Activated naive CD8-positive, alpha-beta T cell (primary cell): ENCODE results near the gene ZNF652.
"Not testable (repeated sequence)": the region's sequence is repeated elsewhere in the genome, so short reads cannot be mapped to it uniquely, and the experiment has no call there.

Source experiments
- H3K27ac Mint-ChIP-seq: one replicate; pipeline ENCODE4 v1.8.0; 2021; ENCODE audit warnings: mixed read lengths
- H3K27me3 Mint-ChIP-seq: one replicate; pipeline ENCODE4 v1.8.0; 2021; ENCODE audit warnings: mixed read lengths
- H3K36me3 Mint-ChIP-seq: one replicate; pipeline ENCODE4 v1.8.0; 2021; ENCODE audit warnings: mixed read lengths
- H3K4me1 Mint-ChIP-seq: one replicate; pipeline ENCODE4 v1.8.0; 2021; ENCODE audit warnings: low read depth, mixed read lengths
- H3K4me3 Mint-ChIP-seq: one replicate; pipeline ENCODE4 v1.8.0; 2021; ENCODE audit warnings: mild to moderate bottlenecking, mixed read lengths
- H3K9me3 Mint-ChIP-seq: one replicate; pipeline ENCODE4 v1.8.0; 2021; ENCODE audit warnings: low read depth, mixed read lengths

Gene ZNF652

DNA sequence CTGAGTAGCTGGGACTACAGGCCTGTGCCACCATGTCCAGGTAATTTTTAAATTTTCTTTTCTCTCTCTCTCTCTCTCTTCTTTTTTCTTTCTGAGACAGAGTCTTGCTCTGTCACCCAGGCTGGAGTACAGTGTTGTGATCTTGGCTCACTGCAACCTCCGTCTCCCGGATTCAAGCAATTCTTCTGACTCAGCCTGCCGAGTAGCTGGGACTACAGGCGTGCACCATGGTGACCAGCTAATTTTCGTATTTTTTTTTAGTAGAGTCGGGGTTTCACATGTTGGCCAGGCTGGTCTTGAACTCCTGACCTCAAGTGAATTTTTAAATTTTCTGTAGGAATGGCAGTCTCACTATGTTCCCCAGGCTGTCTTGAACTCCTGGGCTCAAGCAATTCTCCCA is 11.1 kb upstream of the ZNF652 start:
- Mint-ChIP-seq H3K9me3 (no peaks in the 10 kb centered on the region), H3K27me3 (no peaks in the 10 kb centered on the region), H3K4me1 (peaks cover 3% of the 10 kb centered on the region), H3K36me3 (no peaks in the 10 kb centered on the region), H3K27ac (no peak overlapping the region), H3K4me3 (no peak overlapping the region)

DNA sequence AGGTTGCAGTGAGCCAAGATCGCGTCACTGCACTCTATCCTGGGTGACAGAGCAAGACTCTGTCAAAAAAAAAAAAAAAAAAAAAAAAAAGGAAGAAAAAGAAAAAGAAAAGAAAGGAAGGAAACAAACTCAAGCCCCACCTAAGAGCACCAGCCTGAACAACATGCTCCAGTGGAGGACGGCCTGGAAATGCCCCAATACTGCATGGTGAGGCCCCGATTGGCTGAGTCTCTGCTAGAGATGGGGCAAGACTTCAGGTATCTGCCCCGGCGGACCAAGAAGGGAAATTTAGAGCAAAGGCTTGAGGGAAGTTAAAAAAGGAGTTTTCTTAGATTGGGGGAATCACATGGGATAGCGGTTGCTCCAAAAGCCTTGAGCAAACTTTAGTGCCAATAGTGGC is 10.4 kb upstream of the ZNF652 start:
- peaks cover 3% of the 10 kb centered on the region for H3K4me1 Mint-ChIP-seq
- no peak overlapping the region for H3K27ac Mint-ChIP-seq
- no peaks in the 10 kb centered on the region for H3K9me3 Mint-ChIP-seq
- no peaks in the 10 kb centered on the region for H3K36me3 Mint-ChIP-seq
- no peak overlapping the region for H3K4me3 Mint-ChIP-seq
- no peaks in the 10 kb centered on the region for H3K27me3 Mint-ChIP-seq

DNA sequence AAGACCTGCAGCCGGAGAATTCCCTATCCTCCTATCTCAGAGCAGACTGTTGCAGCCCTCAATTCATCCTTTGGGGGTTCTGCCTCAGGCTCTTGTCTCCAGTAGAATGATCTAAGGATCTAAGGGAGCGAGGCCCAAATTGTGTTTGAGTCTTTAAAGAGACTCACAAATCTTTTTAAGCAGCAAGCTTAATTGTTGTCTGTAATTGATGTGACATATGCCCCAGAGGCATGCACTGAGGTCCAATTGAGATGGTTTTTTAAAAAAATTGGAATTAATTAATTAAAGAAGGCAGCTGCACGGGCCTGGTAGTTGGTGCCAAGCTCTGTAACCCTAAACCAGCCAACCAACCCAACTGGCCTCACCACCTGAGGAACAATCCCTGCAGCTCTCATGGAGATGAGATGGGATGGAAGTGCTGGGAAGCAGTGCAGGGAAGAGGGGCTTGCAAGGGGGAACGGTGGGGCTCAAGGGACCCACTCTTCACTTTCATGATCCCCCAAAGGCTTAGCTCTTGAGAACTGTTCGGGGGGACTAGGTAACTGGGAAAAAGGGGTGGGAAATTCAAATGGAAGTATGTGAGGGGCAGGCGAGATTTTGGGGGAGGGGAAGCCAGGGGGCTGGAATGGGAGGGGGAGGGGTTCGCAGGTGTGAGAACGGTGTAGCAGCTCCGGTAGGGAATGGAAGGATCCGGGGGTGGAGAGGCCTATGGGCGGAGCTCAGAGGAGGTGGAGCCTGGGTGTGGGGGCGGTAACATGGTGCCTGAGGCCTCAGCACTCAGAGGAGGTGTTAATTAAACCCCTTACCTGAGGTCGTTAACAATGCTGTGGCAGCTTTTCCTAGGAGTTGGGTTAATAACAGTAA is 9.2 kb upstream of the ZNF652 start:
- Mint-ChIP-seq H3K27me3 (no peaks in the 10 kb centered on the region), H3K4me3 (no peak overlapping the region), H3K27ac (no peak overlapping the region), H3K9me3 (no peaks in the 10 kb centered on the region), H3K4me1 (peaks cover 3% of the 10 kb centered on the region), H3K36me3 (no peaks in the 10 kb centered on the region)

DNA sequence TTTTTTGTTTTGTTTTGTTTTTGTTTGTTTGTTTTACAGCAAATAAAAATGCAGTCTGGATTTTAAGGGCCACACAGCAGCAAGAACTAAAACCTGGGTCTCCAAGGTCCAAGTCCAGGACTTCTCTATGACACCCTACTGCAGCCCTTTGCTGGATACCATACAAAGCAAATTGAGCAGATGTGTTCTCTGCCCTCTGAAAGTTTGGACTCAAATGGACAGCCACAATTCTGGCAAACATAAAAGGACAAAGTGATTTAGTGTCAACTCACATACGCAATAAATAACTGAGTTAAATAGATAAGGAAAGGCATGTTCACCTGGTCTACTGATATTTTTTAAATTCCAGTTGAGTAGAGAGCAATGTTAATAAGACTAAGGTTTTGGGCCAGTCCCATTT is 7.7 kb upstream of the ZNF652 start:
- Mint-ChIP-seq H3K9me3 (no peaks in the 10 kb centered on the region), H3K4me1 (peaks cover 7% of the 10 kb centered on the region), H3K4me3 (no peak overlapping the region), H3K27me3 (no peaks in the 10 kb centered on the region), H3K27ac (no peak overlapping the region), H3K36me3 (peaks cover 2% of the 10 kb centered on the region)

DNA sequence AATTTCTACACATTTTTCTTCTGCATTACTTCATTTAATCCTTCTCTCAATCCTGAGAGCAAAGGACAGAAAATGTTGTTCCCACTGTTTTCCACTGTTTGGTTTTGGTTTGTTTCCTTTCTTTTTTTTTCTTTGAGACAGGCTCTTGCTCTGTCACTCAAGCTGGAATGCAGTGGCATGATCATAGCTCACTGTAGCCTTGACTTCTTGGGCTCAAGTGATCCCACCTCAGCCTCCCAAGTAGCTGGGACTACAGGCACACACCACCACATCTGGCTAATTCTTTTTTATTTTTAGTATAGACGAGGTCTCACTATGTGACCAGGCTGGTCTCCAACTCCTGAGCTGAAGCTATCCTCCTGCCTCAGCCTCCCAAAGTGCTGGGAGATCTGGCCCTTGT is 7.0 kb upstream of the ZNF652 start:
- H3K27ac Mint-ChIP-seq, result no peak overlapping the region

DNA sequence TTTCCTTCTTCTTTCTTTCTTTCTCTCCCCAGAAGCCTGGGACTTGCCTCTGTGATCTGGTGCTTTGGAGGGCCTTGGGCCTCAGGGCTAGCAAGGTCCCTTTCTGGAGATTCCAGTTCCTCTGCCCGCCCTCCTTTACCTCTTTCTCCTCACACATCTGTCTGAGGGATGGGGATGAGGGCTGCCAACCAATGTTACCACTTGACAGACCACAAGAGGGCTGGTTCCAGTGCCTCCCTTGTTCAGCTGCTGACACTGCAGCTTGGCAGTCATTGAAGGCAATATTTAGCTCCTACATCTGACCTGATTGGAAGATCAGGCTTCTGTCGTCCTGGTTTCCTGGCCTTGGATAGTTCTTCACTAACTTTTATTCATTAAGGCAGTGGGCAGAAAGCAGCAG is 3.6 kb upstream of the ZNF652 start:
- H3K27ac Mint-ChIP-seq, result no peak overlapping the region
- no peak overlapping the region for H3K4me3 Mint-ChIP-seq
- H3K36me3 Mint-ChIP-seq, result peaks cover 2% of the 10 kb centered on the region
- H3K4me1 Mint-ChIP-seq, result peaks cover 15% of the 10 kb centered on the region
- no peaks in the 10 kb centered on the region for H3K9me3 Mint-ChIP-seq
- H3K27me3 Mint-ChIP-seq, result no peaks in the 10 kb centered on the region

More for the DNA sequence above, 7.0 kb upstream of the ZNF652 start:
- Mint-ChIP-seq H3K9me3 (no peaks in the 10 kb centered on the region), H3K4me3 (no peak overlapping the region), H3K4me1 (peaks cover 7% of the 10 kb centered on the region), H3K27me3 (no peaks in the 10 kb centered on the region), H3K36me3 (peaks cover 2% of the 10 kb centered on the region)

DNA sequence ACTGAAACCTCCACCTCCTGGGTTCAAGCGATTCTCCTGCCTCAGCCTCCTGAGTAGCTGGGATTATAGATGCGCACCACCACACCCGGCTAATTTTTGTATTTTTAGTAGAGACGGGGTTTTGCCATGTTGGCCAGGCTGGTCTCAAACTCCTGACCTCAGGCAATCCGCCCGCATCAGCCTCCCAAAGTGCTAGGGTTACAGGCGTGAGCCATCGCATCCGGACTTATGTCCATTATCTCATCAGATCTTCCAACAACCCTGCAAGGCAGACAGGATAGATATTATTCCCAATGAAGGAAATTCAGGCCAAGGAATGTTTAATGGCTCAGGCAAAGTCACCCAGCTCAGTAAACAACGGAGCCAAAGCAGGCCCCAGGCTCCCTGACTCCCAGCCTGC is 3.1 kb upstream of the ZNF652 start:
- not testable (repeated sequence) for H3K4me3 Mint-ChIP-seq, H3K36me3 Mint-ChIP-seq, H3K9me3 Mint-ChIP-seq, H3K27ac Mint-ChIP-seq, H3K27me3 Mint-ChIP-seq
- H3K4me1 Mint-ChIP-seq, result peaks cover 21% of the 10 kb centered on the region

DNA sequence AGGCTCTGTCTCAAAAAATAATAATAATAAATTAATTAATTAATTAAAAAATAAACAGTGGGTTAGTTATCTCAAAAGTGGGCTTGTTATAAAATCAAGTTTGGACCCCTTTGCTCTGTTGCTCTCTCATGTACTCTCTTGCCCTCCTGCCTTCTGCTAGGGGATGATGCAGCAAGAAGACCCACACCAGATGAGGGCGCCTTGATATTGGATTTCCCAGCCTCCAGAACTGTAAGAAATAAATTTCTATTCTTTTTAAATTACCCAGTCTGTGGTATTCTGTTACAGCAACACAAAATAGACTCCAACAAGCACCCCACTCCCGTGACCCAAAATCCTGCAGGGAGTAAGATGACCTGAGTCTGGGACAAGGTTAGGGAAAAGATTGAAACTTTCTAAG is 2.1 kb upstream of the ZNF652 start:
- Mint-ChIP-seq H3K4me1 (peaks cover 31% of the 10 kb centered on the region), H3K4me3 (no peak overlapping the region), H3K9me3 (no peaks in the 10 kb centered on the region)

DNA sequence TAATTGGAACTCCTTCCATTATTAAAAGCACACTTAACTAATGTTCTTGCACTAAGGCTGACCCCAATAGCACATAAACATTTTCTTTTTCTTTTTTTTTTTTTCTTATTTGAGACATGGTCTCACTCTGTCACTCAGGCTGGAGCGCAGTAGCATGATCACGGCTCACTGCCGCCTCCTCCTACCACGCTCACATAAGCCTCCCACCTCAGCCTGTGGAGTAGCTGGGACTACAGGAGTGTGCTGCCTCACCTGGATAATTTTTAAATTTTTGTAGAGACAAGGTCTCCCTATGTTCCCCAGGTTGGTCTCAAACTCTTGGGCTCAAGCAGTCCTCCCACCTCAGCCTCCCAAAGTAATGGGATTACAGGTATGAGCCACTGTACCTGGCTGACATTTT is 1.2 kb upstream of the ZNF652 start:
- peak overlapping the region; percentile 90 for H3K4me3 Mint-ChIP-seq
- no peaks in the 10 kb centered on the region for H3K27me3 Mint-ChIP-seq
- H3K4me1 Mint-ChIP-seq, result peaks cover 39% of the 10 kb centered on the region
- peaks cover 2% of the 10 kb centered on the region for H3K36me3 Mint-ChIP-seq
- H3K9me3 Mint-ChIP-seq, result no peaks in the 10 kb centered on the region
- H3K27ac Mint-ChIP-seq, result no peak overlapping the region

More for the DNA sequence above, 2.1 kb upstream of the ZNF652 start:
- H3K27ac Mint-ChIP-seq, result no peak overlapping the region
- no peaks in the 10 kb centered on the region for H3K27me3 Mint-ChIP-seq
- peaks cover 2% of the 10 kb centered on the region for H3K36me3 Mint-ChIP-seq

DNA sequence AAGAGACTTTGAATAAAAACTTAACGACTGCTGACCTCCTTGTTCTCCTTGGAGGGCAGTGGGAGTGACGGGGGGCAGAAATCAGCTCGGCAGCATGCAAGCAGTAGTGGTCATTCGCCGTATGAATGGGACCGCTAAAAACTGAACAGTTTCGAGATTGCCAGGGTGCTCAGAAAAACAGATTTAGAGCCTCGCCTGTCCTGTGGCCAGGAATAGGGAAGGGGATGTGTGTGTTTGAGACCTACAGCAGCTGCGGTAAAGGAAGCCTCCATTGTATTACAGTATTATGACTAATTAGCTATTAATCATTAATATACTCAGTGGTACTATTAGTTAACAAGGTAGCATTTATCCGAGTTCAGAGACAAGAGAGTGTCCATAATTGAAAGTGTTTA is 670 bp upstream of the ZNF652 start:
- H3K27ac Mint-ChIP-seq, result peak overlapping the region; percentile 87
- H3K4me1 Mint-ChIP-seq, result peaks cover 45% of the 10 kb centered on the region
- peak overlapping the region; percentile 90 for H3K4me3 Mint-ChIP-seq
- no peaks in the 10 kb centered on the region for H3K9me3 Mint-ChIP-seq
- H3K27me3 Mint-ChIP-seq, result no peaks in the 10 kb centered on the region
- H3K36me3 Mint-ChIP-seq, result peaks cover 2% of the 10 kb centered on the region

DNA sequence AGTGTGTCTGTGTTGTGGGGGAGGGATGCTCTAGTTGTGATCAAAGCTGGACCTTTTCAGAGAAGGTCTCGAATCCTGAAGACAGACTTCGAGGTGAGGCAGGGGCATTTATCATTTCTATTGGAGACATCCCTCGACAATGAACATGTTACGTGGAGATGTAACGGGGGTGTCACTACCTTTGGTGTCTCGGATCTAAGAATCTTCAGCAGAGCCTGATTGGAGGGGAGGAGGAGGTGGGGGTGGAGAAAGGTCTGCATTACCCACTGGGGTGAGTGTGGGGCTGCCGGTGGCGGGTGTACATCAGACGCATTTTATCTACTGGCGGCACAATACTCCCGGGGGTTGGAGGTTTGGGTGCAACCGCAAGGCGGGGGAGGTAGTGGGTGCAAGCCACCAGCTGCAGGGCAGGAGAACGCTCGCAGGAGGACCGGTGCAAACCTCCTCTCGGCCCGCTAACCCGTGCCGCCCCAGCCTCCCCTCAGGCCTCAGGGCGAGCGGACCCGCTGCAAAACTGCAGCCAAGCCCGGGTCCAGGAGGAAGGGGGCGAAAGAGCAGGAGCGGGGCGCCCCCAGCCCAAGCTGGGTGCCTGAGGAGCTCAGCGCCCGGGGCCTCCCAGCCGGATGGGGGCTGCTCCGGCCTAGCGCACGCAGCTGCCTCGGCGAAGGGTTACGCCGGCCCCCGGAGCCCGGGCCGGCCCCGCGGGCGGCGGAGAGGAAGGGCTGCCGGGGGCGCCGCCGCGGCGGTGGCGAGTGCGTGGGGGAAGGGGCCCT is 735 bp downstream of the ZNF652 start:
- H3K9me3 Mint-ChIP-seq, result no peaks in the 10 kb centered on the region
- peaks cover 54% of the 10 kb centered on the region for H3K4me1 Mint-ChIP-seq
- no peaks in the 10 kb centered on the region for H3K27me3 Mint-ChIP-seq
- H3K4me3 Mint-ChIP-seq, result peak overlapping the region; percentile 93
- peak overlapping the region; percentile 93 for H3K27ac Mint-ChIP-seq
- H3K36me3 Mint-ChIP-seq, result peaks cover 2% of the 10 kb centered on the region

DNA sequence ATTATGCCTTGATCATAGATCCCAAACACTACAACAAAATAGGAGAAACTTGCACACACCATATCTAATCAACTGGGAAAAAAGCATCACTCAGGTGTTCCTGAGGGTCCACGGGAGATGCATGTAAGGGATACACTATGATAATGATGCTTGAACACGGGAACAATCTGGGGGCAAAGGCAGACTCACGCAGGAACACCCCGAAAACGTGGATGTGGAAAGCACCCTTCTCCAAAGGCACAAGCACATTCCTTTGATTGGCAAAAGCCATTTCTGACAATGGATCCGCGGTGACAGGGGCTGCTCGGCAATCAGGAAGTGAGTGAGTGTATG is 1.3 kb downstream of the ZNF652 start:
- H3K27ac Mint-ChIP-seq, result peak overlapping the region; percentile 93
- H3K4me1 Mint-ChIP-seq, result peaks cover 53% of the 10 kb centered on the region
- no peaks in the 10 kb centered on the region for H3K9me3 Mint-ChIP-seq
- no peaks in the 10 kb centered on the region for H3K27me3 Mint-ChIP-seq
- peaks cover 2% of the 10 kb centered on the region for H3K36me3 Mint-ChIP-seq
- H3K4me3 Mint-ChIP-seq, result peak overlapping the region; percentile 93

DNA sequence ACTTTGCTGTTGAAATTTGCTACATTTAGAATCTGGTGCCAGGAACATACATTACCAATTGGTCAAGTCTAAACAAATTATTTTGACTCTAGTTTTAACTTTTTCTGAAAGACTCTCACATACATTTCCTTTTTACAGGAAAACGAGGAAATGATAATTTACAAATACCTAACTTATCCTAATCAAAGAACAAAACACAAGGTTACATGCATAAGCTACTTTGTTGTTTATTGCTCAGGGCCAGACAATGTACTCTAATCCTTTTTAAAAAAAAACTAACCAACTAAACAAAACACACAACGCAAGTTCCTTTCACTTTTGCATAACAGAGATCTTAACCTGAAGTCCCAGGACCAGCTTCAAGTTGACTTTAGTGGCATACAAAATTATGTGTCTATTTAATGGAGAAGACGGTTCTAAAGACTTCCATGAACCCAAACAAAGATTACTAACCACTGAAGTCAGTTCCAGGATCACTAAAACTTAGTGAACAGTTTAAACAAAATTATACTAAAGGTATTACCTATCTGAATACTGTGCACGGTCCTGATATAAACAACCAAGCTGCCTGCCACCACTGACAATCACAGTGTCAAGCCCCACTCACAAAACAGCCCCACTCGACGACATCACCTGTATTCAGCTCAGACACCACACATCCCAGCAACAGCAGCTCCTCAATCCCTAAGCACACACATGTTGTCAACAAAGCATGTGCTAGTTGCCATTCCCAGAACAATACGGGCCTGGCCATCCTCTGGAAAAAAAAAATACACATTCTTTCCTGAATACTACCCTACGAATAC is 1.9 kb downstream of the ZNF652 start:
- peaks cover 50% of the 10 kb centered on the region for H3K4me1 Mint-ChIP-seq

DNA sequence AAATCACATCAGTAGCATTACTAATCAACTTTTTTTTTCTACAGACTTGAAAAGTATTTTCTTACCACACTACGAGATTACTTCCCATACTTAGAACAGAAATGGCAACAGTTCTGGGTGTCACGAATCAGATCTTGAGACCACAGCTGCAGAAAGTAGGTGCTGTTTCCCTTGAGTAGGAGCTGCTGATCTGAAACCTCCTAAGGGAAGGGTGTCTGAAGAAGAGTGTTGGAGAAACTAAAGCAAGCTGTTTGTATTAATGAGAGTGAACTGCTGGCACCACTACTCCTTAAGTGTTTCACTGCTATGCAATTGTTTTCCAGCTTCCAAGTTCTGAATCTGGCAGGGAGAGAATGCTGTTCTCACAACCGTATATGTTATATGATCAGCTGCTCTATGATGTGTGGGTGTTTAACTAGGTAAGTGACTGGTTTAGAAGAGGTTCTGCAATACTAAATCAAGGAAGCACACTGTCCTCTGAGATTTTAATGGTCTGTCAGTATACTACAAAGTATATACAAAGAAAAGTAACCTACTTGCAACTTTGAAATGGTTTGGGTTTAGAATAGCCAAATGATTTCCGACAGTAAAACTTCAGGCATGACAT is 3.3 kb downstream of the ZNF652 start:
- no peaks in the 10 kb centered on the region for H3K36me3 Mint-ChIP-seq
- peaks cover 54% of the 10 kb centered on the region for H3K4me1 Mint-ChIP-seq

More for the DNA sequence above, 1.9 kb downstream of the ZNF652 start:
- no peaks in the 10 kb centered on the region for H3K9me3 Mint-ChIP-seq
- peak overlapping the region; percentile 93 for H3K4me3 Mint-ChIP-seq
- H3K36me3 Mint-ChIP-seq, result no peaks in the 10 kb centered on the region
- no peaks in the 10 kb centered on the region for H3K27me3 Mint-ChIP-seq
- H3K27ac Mint-ChIP-seq, result peak overlapping the region; percentile 93

More for the DNA sequence above, 3.3 kb downstream of the ZNF652 start:
- H3K9me3 Mint-ChIP-seq, result no peaks in the 10 kb centered on the region
- peak overlapping the region; percentile 77 for H3K27ac Mint-ChIP-seq
- no peaks in the 10 kb centered on the region for H3K27me3 Mint-ChIP-seq
- peak overlapping the region; percentile 93 for H3K4me3 Mint-ChIP-seq
